HCT116 (cell line): ENCODE measurements around the gene GALNT13.

Experiments
- CTCF ChIP-seq, 3 experiments: fragments of 200-600 bp in 1 of 3; sonication (generic) in 1 of 3; IDR thresholded peaks in 2 of 3; conservative IDR thresholded peaks in 1 of 3; 2 replicates each; pipeline ENCODE4 v1.5.1; 2012 to 2017; ENCODE audit warnings: low read depth in 2 of 3, low read length in 2 of 3, antibody characterized with exemption in 1 of 3, borderline replicate concordance in 1 of 3, control low read depth in 1 of 3, mild to moderate bottlenecking in 1 of 3, mixed read lengths in 1 of 3, mixed run types in 1 of 3, moderate library complexity in 1 of 3; ENCODE audit not compliant: insufficient read depth in 1 of 3
- POLR2A ChIP-seq: IDR thresholded peaks from 2 replicates; pipeline ENCODE4 v1.7.0; 2011; ENCODE audit warnings: borderline replicate concordance; ENCODE audit not compliant: insufficient read depth, insufficient read length; ENCODE audit errors: extremely low read depth
- REST ChIP-seq: IDR thresholded peaks from 2 replicates; pipeline ENCODE4 v1.6.1; 2012; ENCODE audit warnings: low read depth
- ZFX ChIP-seq: fragments of 450-650 bp; IDR thresholded peaks from 2 replicates; pipeline ENCODE4 v1.6.1; 2017

- TF ChIP-seq CTCF (IDR thresholded peaks at IDR 0.05 in 2 of 3, conservative IDR thresholded peaks at IDR 0.05 in 1 of 3; ENCODE audit: borderline replicate concordance in 1 of 3, insufficient read depth in 1 of 3, low read depth in 2 of 3, low read length in 2 of 3) (no peak), POLR2A (no peak), ZFX (no peak), REST (no peak)
Measured at GRCh38 chr2:154280543-154280942, 408.8 kb downstream of the GALNT13 start.
